Kidney (tissue), 14 donors: ENCODE results near the gene GNRH2. TPM values are rescaled to one million over a fixed set of nuclear protein-coding genes. Genes with fewer than 3 reads are reported as not detected.

ENCODE experiments used
- DNase-seq, 5 donors: peaks; one replicate each; pipeline ENCODE4 v3.0.0-alpha.2; 2013 to 2020
- FAIRE-seq: peaks from 2 replicates; lab custom pipeline; 2012; peaks lifted over from hg19 to GRCh38; lab: Jason Lieb, UNC
- H3K27ac ChIP-seq, 2 donors: one replicate each; pipeline ENCODE4 v1.7.0; 2013; ENCODE audit warnings: low read depth in 2 of 2, low read length in 2 of 2, inconsistent platforms in 1 of 2
- H3K27me3 ChIP-seq: one replicate; pipeline ENCODE4 v1.7.1; 2013; ENCODE audit warnings: low read length, inconsistent platforms; ENCODE audit not compliant: control insufficient read depth, insufficient read depth
- H3K36me3 ChIP-seq, 3 donors: one replicate each; pipeline versions ENCODE4 v1.7.0 to v1.7.1; 2013; ENCODE audit warnings: low read length in 3 of 3, control low read depth in 1 of 3, inconsistent platforms in 1 of 3; ENCODE audit not compliant: insufficient read depth in 3 of 3, control insufficient read depth in 2 of 3
- H3K4me1 ChIP-seq, 3 donors: one replicate each; pipeline versions ENCODE4 v1.7.0 to v1.7.1; 2013; ENCODE audit warnings: low read length in 3 of 3, inconsistent platforms in 1 of 3, low read depth in 1 of 3; ENCODE audit not compliant: control insufficient read depth in 2 of 3, insufficient read depth in 2 of 3
- H3K4me3 ChIP-seq, 3 donors: one replicate each; pipeline versions ENCODE4 v1.7.0 to v1.8.1; 2013; ENCODE audit warnings: low read length in 3 of 3, control low read depth in 1 of 3, inconsistent platforms in 1 of 3
- H3K9ac ChIP-seq, 3 donors: one replicate each; pipeline versions ENCODE4 v1.7.0 to v1.7.1; 2013; ENCODE audit warnings: low read length in 3 of 3, control low read depth in 1 of 3, inconsistent platforms in 1 of 3
- H3K9me3 ChIP-seq, 3 donors: one replicate each; pipeline versions ENCODE4 v1.7.0 to v1.7.1; 2013; ENCODE audit warnings: low read length in 3 of 3, control low read depth in 1 of 3, inconsistent platforms in 1 of 3; ENCODE audit not compliant: control insufficient read depth in 2 of 3, insufficient read depth in 1 of 3
- CTCF ChIP-seq: IDR thresholded peaks from 3 replicates; pipeline ENCODE4 v1.5.1; 2012; ENCODE audit warnings: mild to moderate bottlenecking, moderate library complexity, borderline replicate concordance; ENCODE audit not compliant: insufficient read depth; ENCODE audit errors: extremely low read depth
- intact Hi-C: fragments of 100-400 bp; cut with DNase I; formaldehyde crosslinking; loops from one replicate; pipeline ENCODE4 v1.11.1; 2022
- polyA plus RNA-seq: library from polyadenylated mRNA; stranded (reverse); fragments of 350-450 nt; fragmentation: Illumina TruSeq; extraction: RNeasy Lipid Tissue Mini Kit (QIAGEN cat#74804); gene quantifications from one replicate; pipeline ENCODE4 v1.2.3, GENCODE V29; 2014; ENCODE audit warnings: low read depth, low replicate concordance; ENCODE audit not compliant: insufficient read depth
- total RNA-seq: library from RNA; stranded (reverse); fragmentation: NEBNext Ultra II Directional; extraction: Animal tissue kit (Norgen Biotek cat#: 25700); gene quantifications from one replicate; pipeline ENCODE4 v1.2.1, GENCODE V29; 2021
- donor health status: control.
- donor health status: control.
- donor health status: control.
- donor health status: control.
- donor health status: control.
- donor health status: DM: yes; HTN: yes; CAD: no.
- donor health status: Normal renal cell carcinoma (clear cell type).

GNRH2 gene
- total and polyA plus RNA-seq, 2 donors from 2014 or later, result not detected

GRCh38 chr20:3088031-3088430 is 44.6 kb downstream of the GNRH2 start:
- TF ChIP-seq CTCF, result no peak
- Histone ChIP-seq H3K36me3 (no peaks in the 10 kb centered on the region), H3K4me3 (no peak overlapping the region), H3K27ac (no peak overlapping the region), H3K9ac (no peak overlapping the region), H3K9me3 (no peaks in the 10 kb centered on the region), H3K4me1 (peaks cover 0 to 3% (median 0%) of the 10 kb centered on the region in 3 donors), H3K27me3 (peaks cover 3% of the 10 kb centered on the region)
- FAIRE-seq (no peak), DNase-seq (peak in 1 of 5 donors; percentile 45)
- intact Hi-C loops, result no loop called here

DNA sequence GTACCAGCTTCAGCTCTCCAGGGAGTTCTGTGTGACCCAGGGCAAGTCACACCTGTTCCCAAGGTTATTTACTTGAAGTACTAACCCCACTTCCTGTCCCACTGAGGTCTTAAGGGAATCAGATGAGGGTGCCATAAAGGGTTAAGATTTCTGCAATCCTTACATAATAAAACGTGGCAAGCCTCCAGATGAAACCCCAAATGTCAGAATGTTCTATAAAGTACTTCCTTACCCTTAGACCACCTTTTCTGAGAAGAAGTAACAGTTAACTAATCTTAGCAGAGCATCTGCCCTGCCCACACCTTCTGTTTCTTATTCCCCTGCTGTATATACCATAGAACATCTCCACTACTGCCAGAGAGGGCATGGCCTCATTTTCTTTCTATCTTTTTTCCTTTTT is 47.1 kb downstream of the GNRH2 start:
- H3K36me3 ChIP-seq, result no peaks in the 10 kb centered on the region
- H3K4me1 ChIP-seq, result no peaks in the 10 kb centered on the region
- H3K4me3 ChIP-seq, result no peak overlapping the region
- H3K9ac ChIP-seq, result no peak overlapping the region
- no peak for DNase-seq
- no peak for FAIRE-seq
- TF ChIP-seq CTCF, result no peak
- no peak overlapping the region for H3K27ac ChIP-seq
- intact Hi-C loops, result no loop called here
- H3K27me3 ChIP-seq, result no peaks in the 10 kb centered on the region
- no peaks in the 10 kb centered on the region for H3K9me3 ChIP-seq

DNA sequence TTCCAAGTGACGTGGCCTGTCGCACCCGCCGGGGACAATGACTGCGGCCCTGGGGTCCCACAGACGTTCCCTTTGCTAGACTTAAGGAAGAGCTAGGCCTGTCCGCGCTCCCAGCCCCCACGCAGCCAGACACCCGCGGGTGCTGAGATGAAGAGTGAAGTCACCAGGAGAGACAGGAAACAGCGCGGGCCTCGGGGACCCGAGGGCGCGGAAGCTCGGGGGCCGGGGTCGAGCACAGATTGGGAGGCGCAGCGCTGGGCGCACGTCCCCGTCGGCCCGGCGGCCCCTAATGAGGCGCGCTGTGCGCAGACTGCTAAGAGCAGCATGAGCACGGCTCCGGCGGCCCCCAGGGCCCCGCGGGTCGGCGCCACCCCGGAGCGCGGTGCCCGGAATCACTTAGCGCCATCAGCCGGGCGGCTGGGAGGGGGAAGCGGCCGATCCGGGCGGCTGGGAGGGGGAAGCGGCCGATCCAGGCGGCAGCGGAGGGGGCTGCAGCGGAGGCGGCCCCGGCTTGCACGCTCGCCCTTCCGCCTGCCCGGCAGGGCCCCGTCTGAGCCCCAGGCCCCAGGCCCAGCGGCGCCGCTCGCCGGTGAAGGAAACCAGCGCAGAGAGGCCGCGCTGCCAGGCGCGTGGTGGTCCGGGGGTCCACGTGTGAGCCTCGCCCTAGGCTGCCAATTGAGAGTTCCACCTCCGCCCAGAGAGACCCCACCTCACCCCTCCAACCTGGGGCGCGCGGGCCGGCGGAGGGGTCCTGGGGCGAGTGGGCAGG is 49.4 kb downstream of the GNRH2 start:
- Histone ChIP-seq H3K4me3 (peak overlapping the region in 1 of 3 donors; percentile 17), H3K9me3 (no peaks in the 10 kb centered on the region), H3K27me3 (no peaks in the 10 kb centered on the region), H3K36me3 (no peaks in the 10 kb centered on the region), H3K9ac (no peak overlapping the region), H3K4me1 (no peaks in the 10 kb centered on the region), H3K27ac (no peak overlapping the region)
- peak in 4 of 5 donors; percentile 27 to 55 (median 37) for DNase-seq
- intact Hi-C loops, result no loop called here
- FAIRE-seq, result no peak
- no peak for TF ChIP-seq CTCF
